Measurements from ENCODE around the gene FERMT1. TPM values are rescaled to one million over a fixed set of nuclear protein-coding genes. Genes with fewer than 3 reads are reported as not detected.

FERMT1 gene
- total RNA-seq, 4 donors from 2014 or later: 23.2 to 31.9 (median 29.7) TPM

- no peak for DNase-seq
- Histone ChIP-seq H3K27ac (no peak overlapping the region), H3K9me3 (no peaks in the 10 kb centered on the region), H3K27me3 (no peaks in the 10 kb centered on the region), H3K4me1 (peaks cover 0 to 14% (median 5%) of the 10 kb centered on the region in 4 donors), H3K4me3 (no peak overlapping the region), H3K36me3 (peaks cover 0 to 9% (median 0%) of the 10 kb centered on the region in 4 donors)
- in situ Hi-C loops (cut with MboI; ENCODE audit: low pct_ligation_motif_present in 1 of 4, low pct_unique_long_range_greater_than_20kb in 1 of 4, low sequenced_read_pairs in 3 of 4): no loop called here
- intact Hi-C loops (cut with DNase I; ENCODE audit: low total_unique reads): no loop called here
- 85% methylated on average over 3 of the region's 3 CpGs; no CpG with 5 or more reads in 1 of the 2 donors for WGBS, 2 donors (ENCODE audit: low coverage in 1 of 2)
- TF ChIP-seq POLR2AphosphoS5 (IDR thresholded peaks at IDR 0.05) (no peak), CTCF (IDR thresholded peaks at IDR 0.05) (no peak), EP300 (IDR thresholded peaks at IDR 0.05; ENCODE audit: low read depth) (no peak), POLR2A (IDR thresholded peaks at IDR 0.05) (no peak)
Measured at GRCh38 chr20:6108330-6108729, 14.5 kb downstream of the FERMT1 start.

- TF ChIP-seq EP300 (IDR thresholded peaks at IDR 0.05; ENCODE audit: low read depth) (no peak), POLR2A (IDR thresholded peaks at IDR 0.05) (no peak), POLR2AphosphoS5 (IDR thresholded peaks at IDR 0.05) (no peak), CTCF (IDR thresholded peaks at IDR 0.05) (no peak)
- H3K4me3 ChIP-seq: no peak overlapping the region
- peaks cover 0 to 25% (median 8%) of the 10 kb centered on the region in 4 donors for H3K4me1 ChIP-seq
- no peaks in the 10 kb centered on the region for H3K27me3 ChIP-seq
- H3K36me3 ChIP-seq: peaks cover 0 to 9% (median 0%) of the 10 kb centered on the region in 4 donors
- peak overlapping the region in 2 of 4 donors; percentile 45 to 71 for H3K27ac ChIP-seq
- in situ Hi-C loops (cut with MboI; ENCODE audit: low pct_ligation_motif_present in 1 of 4, low pct_unique_long_range_greater_than_20kb in 1 of 4, low sequenced_read_pairs in 3 of 4) (no loop called here), intact Hi-C loops (cut with DNase I; ENCODE audit: low total_unique reads) (no loop called here)
- DNase-seq: no peak
- H3K9me3 ChIP-seq: no peaks in the 10 kb centered on the region
- WGBS, 2 donors (ENCODE audit: low coverage in 1 of 2): 71 to 73% methylated on average over 5 to 7 of the region's 7 CpGs
Measured at GRCh38 chr20:6104493-6105188, 18.2 kb downstream of the FERMT1 start.

- TF ChIP-seq POLR2AphosphoS5 (IDR thresholded peaks at IDR 0.05) (peak in 1 of 3 donors; percentile 43), CTCF (IDR thresholded peaks at IDR 0.05) (no peak)
- Histone ChIP-seq H3K4me3 (no peak overlapping the region), H3K36me3 (peaks cover 0 to 9% (median 0%) of the 10 kb centered on the region in 4 donors), H3K9me3 (no peaks in the 10 kb centered on the region), H3K4me1 (peaks cover 0 to 25% (median 8%) of the 10 kb centered on the region in 4 donors), H3K27ac (peak overlapping the region; percentile 62 to 72 (median 71)), H3K27me3 (no peaks in the 10 kb centered on the region)
- in situ Hi-C loops (cut with MboI; ENCODE audit: low pct_ligation_motif_present in 1 of 4, low pct_unique_long_range_greater_than_20kb in 1 of 4, low sequenced_read_pairs in 3 of 4): no loop called here
- 48 to 63% methylated on average over 1 of the region's 1 CpG for WGBS, 2 donors (ENCODE audit: low coverage in 1 of 2)
- no peak for DNase-seq
- intact Hi-C loops (cut with DNase I; ENCODE audit: low total_unique reads): no loop called here
Measured at GRCh38 chr20:6103301-6103700, 19.5 kb downstream of the FERMT1 start.

- 98 to 100% methylated on average over 2 of the region's 2 CpGs for WGBS, 2 donors (ENCODE audit: low coverage in 1 of 2)
- TF ChIP-seq EP300 (IDR thresholded peaks at IDR 0.05; ENCODE audit: low read depth) (no peak), POLR2A (IDR thresholded peaks at IDR 0.05) (no peak), CTCF (IDR thresholded peaks at IDR 0.05) (no peak), POLR2AphosphoS5 (IDR thresholded peaks at IDR 0.05) (no peak)
- no peak for DNase-seq
- no peaks in the 10 kb centered on the region for H3K27me3 ChIP-seq
- peaks cover 0 to 26% (median 9%) of the 10 kb centered on the region in 4 donors for H3K4me1 ChIP-seq
- intact Hi-C loops (cut with DNase I; ENCODE audit: low total_unique reads): no loop called here
- in situ Hi-C loops (cut with MboI; ENCODE audit: low pct_ligation_motif_present in 1 of 4, low pct_unique_long_range_greater_than_20kb in 1 of 4, low sequenced_read_pairs in 3 of 4): no loop called here
- H3K36me3 ChIP-seq: peaks cover 0 to 9% (median 0%) of the 10 kb centered on the region in 4 donors
- H3K4me3 ChIP-seq: no peak overlapping the region
- no peaks in the 10 kb centered on the region for H3K9me3 ChIP-seq
- peak overlapping the region in 1 of 4 donors; percentile 72 for H3K27ac ChIP-seq
Measured at GRCh38 chr20:6101346-6101745, 21.5 kb downstream of the FERMT1 start.

Measured in transverse colon (tissue), 4 donors.